Bronchial epithelial cell (primary cell): ENCODE results near the gene USP32. TPM values are rescaled to one million over a fixed set of nuclear protein-coding genes. Genes with fewer than 3 reads are reported as not detected.

Source experiments
- DNase-seq: peaks from one replicate; pipeline ENCODE4 v3.0.0-alpha.2; 2010; ENCODE audit warnings: low read depth
- FAIRE-seq: peaks from 2 replicates; lab custom pipeline; 2011; peaks lifted over from hg19 to GRCh38; lab: Jason Lieb, UNC
- H3K27me3 ChIP-seq: 2 replicates; pipeline ENCODE4 v1.5.1; 2011; ENCODE audit warnings: low read length; ENCODE audit not compliant: control insufficient read depth, insufficient read depth
- H3K36me3 ChIP-seq: 2 replicates; pipeline ENCODE4 v1.5.1; 2011; ENCODE audit warnings: low read length; ENCODE audit not compliant: control insufficient read depth, insufficient read depth
- H3K4me3 ChIP-seq: 2 replicates; pipeline ENCODE4 v1.5.1; 2011; ENCODE audit warnings: mild to moderate bottlenecking, low read depth, low read length, control low read depth
- CTCF ChIP-seq: IDR thresholded peaks from 2 replicates; pipeline ENCODE4 v1.5.1; 2011; ENCODE audit warnings: mild to moderate bottlenecking, moderate library complexity, low read length, control low read depth, inconsistent platforms; ENCODE audit not compliant: insufficient read depth, severe bottlenecking
- total RNA-seq: library from RNA; depleted of rRNA; stranded (reverse); fragments of >200 nt; gene quantifications from 2 replicates; pipeline ENCODE4 v1.2.1, GENCODE V29; 2014

Gene USP32
- total RNA-seq, 1 donor from 2014 or later = 35.8 TPM

- TF ChIP-seq CTCF = no peak
- Histone ChIP-seq H3K27me3 (no peaks in the 10 kb centered on the region), H3K4me3 (no peak overlapping the region), H3K36me3 (no peaks in the 10 kb centered on the region)
- FAIRE-seq (no peak), DNase-seq (no peak)
Measured at GRCh38 chr17:60164697-60165096, 227.2 kb downstream of the USP32 start.

GRCh38 chr17:60164164-60164563, 227.8 kb downstream of the USP32 start:
- Histone ChIP-seq H3K4me3 (no peak overlapping the region), H3K27me3 (no peaks in the 10 kb centered on the region), H3K36me3 (no peaks in the 10 kb centered on the region)
- DNase-seq (no peak), FAIRE-seq (no peak)
- no peak for TF ChIP-seq CTCF

GRCh38 chr17:60163108-60163784, 228.7 kb downstream of the USP32 start:
- Histone ChIP-seq H3K4me3 (no peak overlapping the region), H3K27me3 (peaks cover under 1% of the 10 kb centered on the region), H3K36me3 (no peaks in the 10 kb centered on the region)
- no peak for DNase-seq
- FAIRE-seq = no peak
- TF ChIP-seq CTCF = no peak

- Histone ChIP-seq H3K36me3 (no peaks in the 10 kb centered on the region), H3K27me3 (peaks cover 2% of the 10 kb centered on the region), H3K4me3 (no peak overlapping the region)
- no peak for FAIRE-seq
- no peak for DNase-seq
- no peak for TF ChIP-seq CTCF
Measured at GRCh38 chr17:60161598-60162330, 230.2 kb downstream of the USP32 start.

- H3K4me3 ChIP-seq = no peak overlapping the region
- DNase-seq (no peak), FAIRE-seq (no peak)
- no peaks in the 10 kb centered on the region for H3K36me3 ChIP-seq
- H3K27me3 ChIP-seq = peaks cover 2% of the 10 kb centered on the region
- TF ChIP-seq CTCF = no peak
Measured at GRCh38 chr17:60160829-60161501, 231.0 kb downstream of the USP32 start.
